Muscle layer of duodenum (tissue), 2 donors: ENCODE measurements around the gene MCL1.
A peak's percentile ranks its signal among the peaks of the same experiment; 100 is the strongest.
"Not testable (repeated sequence)": the region's sequence is repeated elsewhere in the genome, so short reads cannot be mapped to it uniquely, and the experiment has no call there.

Experiments
- H3K27ac ChIP-seq: one replicate; pipeline ENCODE4 v1.7.0; 2013; ENCODE audit warnings: mild to moderate bottlenecking, low read length
- H3K27me3 ChIP-seq: one replicate; pipeline ENCODE4 v1.7.0; 2013; ENCODE audit warnings: low read depth, mild to moderate bottlenecking, control low read depth, low read length
- H3K36me3 ChIP-seq, 2 donors: one replicate each; pipeline ENCODE4 v1.7.0; 2013; ENCODE audit warnings: low read length in 2 of 2, control low read depth in 1 of 2, mild to moderate bottlenecking in 1 of 2; ENCODE audit not compliant: insufficient read depth in 2 of 2, control insufficient read depth in 1 of 2
- H3K4me1 ChIP-seq, 2 donors: one replicate each; pipeline ENCODE4 v1.7.0; 2013; ENCODE audit warnings: low read length in 2 of 2, mild to moderate bottlenecking in 2 of 2, control low read depth in 1 of 2, moderate library complexity in 1 of 2; ENCODE audit not compliant: insufficient read depth in 2 of 2, control insufficient read depth in 1 of 2
- H3K4me3 ChIP-seq, 2 donors: one replicate each; pipeline ENCODE4 v1.7.0; 2013; ENCODE audit warnings: low read length in 2 of 2, low read depth in 1 of 2, mild to moderate bottlenecking in 1 of 2
- H3K9me3 ChIP-seq, 2 donors: one replicate each; pipeline ENCODE4 v1.7.0; 2013; ENCODE audit warnings: low read length in 2 of 2, control low read depth in 1 of 2, mild to moderate bottlenecking in 1 of 2; ENCODE audit not compliant: control insufficient read depth in 1 of 2
- donor health status: healthy.

Gene MCL1

DNA sequence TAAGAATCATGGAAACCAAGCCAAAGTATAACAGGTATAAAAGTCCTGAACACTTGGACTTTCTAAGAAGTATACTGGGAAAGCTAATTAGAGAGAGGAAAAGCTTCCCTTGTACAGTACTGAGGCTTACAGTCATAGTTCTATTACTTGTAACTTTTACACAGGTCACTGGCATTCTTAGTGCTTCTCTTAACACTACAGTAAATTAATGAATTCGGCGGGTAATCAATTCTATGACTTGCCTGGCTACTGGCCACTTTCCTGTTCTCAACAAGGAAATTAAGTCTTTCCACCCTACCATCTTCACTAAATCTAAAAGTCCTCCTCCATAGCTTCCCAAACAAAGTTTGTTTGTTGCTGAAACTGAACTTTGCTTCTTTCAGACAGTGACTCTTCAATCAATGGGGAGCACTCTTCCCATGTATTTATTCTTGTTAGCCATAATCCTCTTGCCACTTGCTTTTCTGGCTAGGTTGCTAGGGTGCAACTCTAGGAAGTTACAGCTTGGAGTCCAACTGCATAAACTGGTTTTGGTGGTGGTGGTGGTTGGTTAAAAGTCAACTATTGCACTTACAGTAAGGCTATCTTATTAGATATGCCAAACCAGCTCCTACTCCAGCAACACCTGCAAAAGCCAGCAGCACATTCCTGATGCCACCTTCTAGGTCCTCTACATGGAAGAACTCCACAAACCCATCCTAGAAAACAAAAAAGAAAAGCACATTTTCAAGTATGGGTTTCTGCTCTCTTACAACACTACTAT lies 2.4 kb downstream of the MCL1 start:
- H3K4me3 ChIP-seq, result peak overlapping the region; percentile 98 to 100
- H3K9me3 ChIP-seq, result no peaks in the 10 kb centered on the region
- H3K4me1 ChIP-seq, result peaks cover 16 to 40% of the 10 kb centered on the region in 2 donors
- peaks cover 51 to 61% of the 10 kb centered on the region in 2 donors for H3K36me3 ChIP-seq
- H3K27ac ChIP-seq, result peak overlapping the region; percentile 100
- no peaks in the 10 kb centered on the region for H3K27me3 ChIP-seq

DNA sequence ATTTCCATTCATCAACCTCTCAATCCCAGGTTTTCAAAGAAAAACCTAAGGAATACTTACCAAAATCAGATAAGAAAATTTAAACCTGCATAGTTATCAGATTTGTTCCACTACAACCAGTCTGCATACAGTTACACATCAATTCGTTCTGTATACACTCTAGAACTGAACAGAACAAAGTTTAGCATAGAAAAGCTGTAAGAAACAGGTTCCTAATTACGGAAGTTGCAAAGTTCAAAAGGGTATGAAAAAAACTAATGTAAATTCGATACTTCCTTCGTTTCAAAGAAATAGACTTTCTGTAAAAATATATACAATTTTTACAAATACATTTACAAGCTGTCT lies 3.1 kb downstream of the MCL1 start:
- Histone ChIP-seq H3K36me3 (peaks cover 51 to 64% of the 10 kb centered on the region in 2 donors), H3K9me3 (no peaks in the 10 kb centered on the region), H3K4me3 (peak overlapping the region; percentile 98 to 100), H3K4me1 (peaks cover 16 to 44% of the 10 kb centered on the region in 2 donors), H3K27ac (peak overlapping the region; percentile 100), H3K27me3 (no peaks in the 10 kb centered on the region)

DNA sequence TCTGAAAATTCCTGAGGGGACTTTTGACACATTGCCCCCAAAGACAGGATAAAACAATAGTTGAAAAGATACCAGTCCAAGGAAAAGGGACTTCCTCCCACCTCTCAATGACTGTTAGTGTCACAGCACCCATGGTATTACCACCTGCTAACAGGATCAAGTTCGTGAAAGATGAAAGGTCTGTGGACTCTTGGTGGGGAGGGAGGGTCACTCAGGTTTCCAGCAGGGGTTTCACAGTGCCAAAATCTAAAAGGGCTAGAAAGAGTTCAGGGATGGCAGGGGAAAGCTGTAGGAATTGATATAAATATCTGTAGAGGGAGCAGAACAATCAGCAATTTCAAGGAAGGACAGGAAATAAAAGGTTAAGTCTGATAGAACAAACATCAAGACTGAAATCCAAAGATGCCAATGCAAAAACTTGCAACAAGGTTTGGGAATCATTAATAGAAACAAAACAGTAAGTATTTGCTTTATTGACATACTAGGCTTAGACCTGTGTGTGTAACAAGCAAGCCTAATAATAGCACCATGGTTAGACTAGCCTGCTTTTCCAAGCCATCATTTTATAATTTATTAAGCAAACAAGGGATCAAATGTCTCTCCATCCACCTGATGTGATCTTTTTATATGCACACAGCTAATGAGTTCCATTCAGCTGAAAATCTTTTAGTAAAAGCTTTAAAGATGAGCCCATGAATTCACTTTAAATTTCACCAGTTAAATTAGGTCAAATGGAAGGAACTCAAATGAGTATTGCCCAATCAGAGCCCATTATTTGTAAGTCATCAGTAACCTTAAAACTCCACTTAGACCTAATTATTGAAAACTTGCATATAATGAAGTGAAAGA lies 3.7 kb downstream of the MCL1 start:
- H3K36me3 ChIP-seq, result peaks cover 51 to 70% of the 10 kb centered on the region in 2 donors
- H3K27me3 ChIP-seq, result no peaks in the 10 kb centered on the region
- peak overlapping the region; percentile 100 for H3K27ac ChIP-seq
- H3K4me3 ChIP-seq, result peak overlapping the region; percentile 98 to 100
- H3K9me3 ChIP-seq, result no peaks in the 10 kb centered on the region
- H3K4me1 ChIP-seq, result peaks cover 16 to 47% of the 10 kb centered on the region in 2 donors

DNA sequence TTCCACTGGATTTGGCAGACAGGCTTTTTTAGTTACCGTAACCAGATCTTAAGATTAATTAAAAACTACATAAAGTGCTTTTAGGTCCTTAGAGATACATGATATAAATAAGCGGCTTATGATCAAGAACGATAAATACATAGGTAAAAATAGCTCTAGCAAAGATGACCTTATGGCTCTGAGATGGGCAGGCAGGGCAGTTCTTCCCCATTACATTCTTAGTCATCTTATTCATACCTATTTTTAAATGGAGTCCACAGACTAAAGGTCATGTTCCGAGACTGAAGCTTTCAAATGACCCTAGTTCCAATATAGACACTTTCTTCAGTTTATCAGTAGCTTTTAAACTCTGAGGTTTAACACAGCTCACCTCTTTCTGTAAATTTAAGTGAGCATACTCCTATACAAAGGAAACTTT lies 4.3 kb downstream of the MCL1 start:
- H3K27ac ChIP-seq, result peak overlapping the region; percentile 100
- H3K27me3 ChIP-seq, result no peaks in the 10 kb centered on the region
- no peaks in the 10 kb centered on the region for H3K9me3 ChIP-seq
- H3K4me3 ChIP-seq, result peak overlapping the region; percentile 98 to 100
- peaks cover 14 to 49% of the 10 kb centered on the region in 2 donors for H3K4me1 ChIP-seq
- peaks cover 51 to 74% of the 10 kb centered on the region in 2 donors for H3K36me3 ChIP-seq

DNA sequence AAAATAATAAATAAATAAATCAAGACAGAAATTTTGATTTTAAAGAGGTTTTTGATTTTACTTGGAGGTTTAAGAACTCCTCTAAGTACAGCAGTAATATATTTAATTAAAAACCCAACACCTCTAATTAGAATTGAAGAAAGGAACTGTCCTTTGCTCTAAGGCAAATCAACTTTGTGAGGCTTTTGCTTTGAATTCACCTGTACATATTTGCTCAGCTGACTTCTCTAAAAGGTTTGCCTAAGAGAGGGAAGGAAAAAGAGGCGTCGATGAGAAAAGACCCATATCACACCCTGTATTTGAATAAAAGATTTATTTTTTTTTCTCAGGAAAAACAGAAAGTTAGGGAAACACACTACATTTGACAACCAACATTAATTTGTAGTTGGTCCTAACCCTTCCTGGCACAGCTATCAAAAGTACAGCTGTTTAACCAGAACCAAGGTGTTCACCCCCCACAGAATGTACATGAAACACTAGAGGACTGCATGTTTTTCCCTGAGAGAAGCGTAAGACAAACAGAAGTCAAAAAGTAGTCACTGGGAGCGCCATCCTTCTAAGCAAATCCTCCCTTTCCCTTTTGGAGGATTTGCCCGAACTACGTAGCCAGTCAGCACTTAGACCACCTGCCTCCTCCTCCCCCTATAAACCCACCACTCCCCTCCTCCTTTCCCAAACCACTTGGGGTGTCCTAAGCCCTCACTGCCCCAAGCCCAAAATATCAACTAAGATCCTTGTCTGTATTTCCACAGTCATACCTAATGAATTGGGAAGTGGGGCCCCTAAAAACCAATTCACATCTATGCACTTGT lies 4.9 kb downstream of the MCL1 start:
- Histone ChIP-seq H3K27ac (peak overlapping the region; percentile 100), H3K9me3 (no peaks in the 10 kb centered on the region), H3K36me3 (peaks cover 51 to 73% of the 10 kb centered on the region in 2 donors), H3K27me3 (no peaks in the 10 kb centered on the region), H3K4me3 (peak overlapping the region; percentile 98 to 100), H3K4me1 (peaks cover 16 to 55% of the 10 kb centered on the region in 2 donors)

DNA sequence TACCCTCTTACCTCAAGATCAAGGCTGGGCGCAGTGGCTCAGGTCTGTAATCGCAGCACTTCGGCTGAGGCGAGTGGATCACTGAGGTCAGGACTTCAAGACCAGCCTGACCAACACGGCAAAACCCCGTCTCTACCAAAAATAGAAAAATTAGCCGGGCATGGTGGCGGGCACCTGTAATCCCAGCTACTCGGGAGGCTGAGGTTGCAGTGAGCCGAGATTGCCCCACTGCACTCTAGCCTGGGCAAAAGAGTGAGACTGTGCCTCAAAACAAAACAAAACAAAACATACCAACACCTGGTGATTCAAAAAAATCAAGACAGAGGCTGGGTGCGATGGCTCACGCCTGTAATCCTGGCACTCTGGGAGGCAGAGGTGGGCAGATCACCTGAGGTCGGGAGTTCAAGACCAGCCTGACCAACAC lies 5.8 kb downstream of the MCL1 start:
- peaks cover 19 to 62% of the 10 kb centered on the region in 2 donors for H3K4me1 ChIP-seq
- not testable (repeated sequence) for H3K27me3 ChIP-seq, H3K9me3 ChIP-seq
- H3K36me3 ChIP-seq, result peaks cover 51 to 69% of the 10 kb centered on the region in 2 donors
- H3K4me3 ChIP-seq, result peak overlapping the region; percentile 35 to 46
- H3K27ac ChIP-seq, result peak overlapping the region; percentile 74

DNA sequence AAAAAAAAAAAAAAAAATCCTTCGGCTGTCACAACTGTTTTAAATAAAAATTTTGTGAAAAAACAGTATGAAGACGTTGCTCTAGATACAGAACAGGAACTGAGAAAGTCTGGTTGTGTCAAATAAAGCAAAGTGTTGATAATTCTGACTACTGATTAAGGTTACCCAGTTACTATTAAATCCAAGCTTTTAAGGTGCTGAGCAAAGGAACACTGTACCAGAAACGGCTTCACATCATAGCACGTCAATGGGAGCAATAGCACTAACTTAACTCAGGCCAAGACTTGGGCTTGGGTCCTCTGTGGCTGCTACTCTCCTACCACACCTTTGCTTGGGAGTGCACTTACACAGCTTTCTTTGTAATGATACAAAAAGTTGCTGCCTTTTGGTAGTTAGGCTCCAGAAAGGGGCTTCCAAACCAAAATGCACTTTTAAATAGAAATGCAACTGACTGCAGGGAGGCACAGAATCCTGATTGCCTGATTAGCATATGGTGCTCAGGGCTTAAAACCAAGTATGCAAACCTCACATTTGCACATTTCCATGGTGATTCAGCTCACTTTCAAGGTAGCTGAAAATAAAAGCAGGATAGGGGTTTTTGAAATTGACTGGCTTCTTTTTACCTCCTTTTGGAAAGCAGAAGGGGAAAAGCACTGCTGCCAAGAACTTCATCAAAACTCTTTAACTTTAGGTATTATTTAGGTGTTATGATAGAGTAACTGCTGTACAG lies 6.3 kb downstream of the MCL1 start:
- Histone ChIP-seq H3K9me3 (no peaks in the 10 kb centered on the region), H3K36me3 (peaks cover 50 to 64% of the 10 kb centered on the region in 2 donors), H3K4me3 (peak overlapping the region; percentile 35 to 46), H3K4me1 (peaks cover 23 to 66% of the 10 kb centered on the region in 2 donors), H3K27ac (peak overlapping the region; percentile 74), H3K27me3 (no peaks in the 10 kb centered on the region)

DNA sequence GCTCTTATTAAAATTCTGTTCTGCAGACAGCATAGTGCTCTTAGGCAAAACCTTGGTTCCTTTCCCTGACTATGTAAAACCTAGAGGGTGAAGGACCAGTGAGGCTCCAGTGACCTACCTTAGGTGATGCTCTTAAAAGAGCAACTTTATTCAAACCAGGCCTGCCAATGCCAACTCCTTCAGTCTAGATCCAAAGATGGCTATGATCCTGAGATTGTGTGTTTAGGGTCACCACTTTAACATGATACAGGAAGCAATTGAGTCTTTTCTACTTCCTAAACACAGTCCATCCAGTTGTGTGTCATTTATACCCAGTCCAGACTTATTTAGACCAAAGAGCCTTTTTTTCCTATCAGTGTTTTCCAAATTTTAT lies 10.8 kb downstream of the MCL1 start:
- Histone ChIP-seq H3K4me1 (peaks cover 36 to 84% of the 10 kb centered on the region in 2 donors), H3K27me3 (no peaks in the 10 kb centered on the region), H3K36me3 (peaks cover 10 to 31% of the 10 kb centered on the region in 2 donors), H3K9me3 (no peaks in the 10 kb centered on the region), H3K27ac (peak overlapping the region; percentile 88), H3K4me3 (peak overlapping the region; percentile 45 to 52)

DNA sequence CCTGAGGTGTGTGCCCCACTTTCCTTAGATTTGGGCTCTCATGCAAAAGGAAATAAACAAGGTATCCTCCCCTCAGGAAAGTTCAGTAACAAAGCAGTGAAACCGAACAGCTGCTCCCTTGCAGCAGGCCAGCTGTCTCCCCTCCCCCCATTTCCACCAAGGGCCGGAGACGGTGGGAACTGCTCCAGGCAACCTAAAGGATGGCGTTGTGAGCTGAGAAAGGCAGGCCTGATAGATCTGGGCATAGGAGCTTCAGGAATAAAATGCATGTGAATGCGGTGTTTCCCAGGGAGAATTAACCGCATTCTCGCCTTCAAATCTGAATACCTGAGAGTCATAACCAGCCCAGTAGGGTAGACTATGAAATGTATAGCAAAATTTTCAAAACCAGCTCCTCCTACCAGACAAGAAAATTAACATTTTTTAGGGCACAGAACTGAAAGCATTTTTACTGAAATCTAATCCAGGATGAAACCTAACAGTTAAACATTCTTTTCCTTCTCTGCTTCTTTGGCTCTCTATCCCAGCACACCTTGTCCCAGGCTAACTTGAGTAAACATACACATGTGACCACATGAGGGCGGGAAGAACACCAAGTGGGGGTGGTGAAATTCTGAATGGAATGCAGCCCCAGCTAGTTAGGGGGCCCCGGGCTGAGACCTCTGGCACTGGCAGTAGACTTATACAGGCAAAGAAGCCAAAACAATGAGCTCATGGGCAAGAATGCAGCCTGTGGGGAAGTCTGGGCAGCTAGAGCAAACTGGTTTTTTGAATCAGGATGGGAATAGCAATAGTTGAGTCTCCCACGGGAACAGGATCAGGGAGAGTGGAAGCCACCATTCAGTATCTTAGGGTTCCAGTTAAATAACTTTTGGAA lies 11.5 kb downstream of the MCL1 start:
- peak overlapping the region; percentile 88 for H3K27ac ChIP-seq
- H3K36me3 ChIP-seq, result peaks cover 4 to 25% of the 10 kb centered on the region in 2 donors
- H3K4me3 ChIP-seq, result peak overlapping the region; percentile 45 to 52
- no peaks in the 10 kb centered on the region for H3K27me3 ChIP-seq
- peaks cover 41 to 84% of the 10 kb centered on the region in 2 donors for H3K4me1 ChIP-seq
- no peaks in the 10 kb centered on the region for H3K9me3 ChIP-seq

DNA sequence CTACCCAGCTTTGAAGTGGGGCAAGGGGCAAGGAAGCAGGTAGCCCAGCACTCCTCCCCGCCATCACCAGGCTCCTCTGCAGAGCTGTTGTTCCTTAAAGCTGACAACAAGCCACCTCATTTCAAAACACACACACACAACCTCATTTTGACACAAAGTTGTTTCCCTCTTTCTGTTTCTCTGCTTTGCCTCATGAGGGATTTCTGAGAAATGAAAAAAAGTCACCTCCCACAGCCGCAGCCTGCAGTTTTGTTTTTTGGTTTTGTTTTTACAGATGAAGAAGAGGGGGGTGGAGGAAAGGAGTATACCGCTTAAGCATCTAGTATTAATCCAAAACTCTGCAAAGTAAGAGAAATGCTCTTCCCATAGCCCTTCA lies 12.1 kb downstream of the MCL1 start:
- Histone ChIP-seq H3K27me3 (no peaks in the 10 kb centered on the region), H3K9me3 (no peaks in the 10 kb centered on the region), H3K4me3 (peak overlapping the region; percentile 45 to 52), H3K36me3 (peaks cover 0 to 22% of the 10 kb centered on the region in 2 donors), H3K4me1 (peaks cover 46 to 84% of the 10 kb centered on the region in 2 donors), H3K27ac (peak overlapping the region; percentile 88)
